ENCODE measurements around the gene HCFC2.

DNA sequence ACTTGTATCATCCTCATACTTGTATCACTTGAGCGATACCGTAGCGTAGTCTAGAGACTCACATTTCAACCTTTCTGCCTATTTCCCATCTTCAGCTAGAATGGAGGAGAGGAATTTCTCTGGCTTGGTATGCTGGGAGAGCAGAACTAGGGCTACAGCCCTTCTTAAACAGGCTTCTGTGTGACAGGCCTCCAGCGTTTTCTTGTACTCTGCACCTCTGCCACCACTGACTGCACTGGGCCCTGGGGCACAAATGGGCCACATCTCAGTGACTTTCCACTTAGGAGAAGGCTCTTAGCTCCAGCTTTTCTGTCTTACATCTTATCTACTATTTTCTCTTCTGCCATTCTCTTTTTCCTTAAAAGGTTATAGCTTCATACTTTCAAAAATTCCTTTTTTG is 26.8 kb downstream of the HCFC2 start:
- TF ChIP-seq, protein P1, sequence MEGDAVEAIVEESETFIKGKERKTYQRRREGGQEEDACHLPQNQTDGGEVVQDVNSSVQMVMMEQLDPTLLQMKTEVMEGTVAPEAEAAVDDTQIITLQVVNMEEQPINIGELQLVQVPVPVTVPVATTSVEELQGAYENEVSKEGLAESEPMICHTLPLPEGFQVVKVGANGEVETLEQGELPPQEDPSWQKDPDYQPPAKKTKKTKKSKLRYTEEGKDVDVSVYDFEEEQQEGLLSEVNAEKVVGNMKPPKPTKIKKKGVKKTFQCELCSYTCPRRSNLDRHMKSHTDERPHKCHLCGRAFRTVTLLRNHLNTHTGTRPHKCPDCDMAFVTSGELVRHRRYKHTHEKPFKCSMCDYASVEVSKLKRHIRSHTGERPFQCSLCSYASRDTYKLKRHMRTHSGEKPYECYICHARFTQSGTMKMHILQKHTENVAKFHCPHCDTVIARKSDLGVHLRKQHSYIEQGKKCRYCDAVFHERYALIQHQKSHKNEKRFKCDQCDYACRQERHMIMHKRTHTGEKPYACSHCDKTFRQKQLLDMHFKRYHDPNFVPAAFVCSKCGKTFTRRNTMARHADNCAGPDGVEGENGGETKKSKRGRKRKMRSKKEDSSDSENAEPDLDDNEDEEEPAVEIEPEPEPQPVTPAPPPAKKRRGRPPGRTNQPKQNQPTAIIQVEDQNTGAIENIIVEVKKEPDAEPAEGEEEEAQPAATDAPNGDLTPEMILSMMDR (conservative IDR thresholded peaks at IDR 0.05): no peak
- no peak for TF ChIP-seq ZFX (IDR thresholded peaks at IDR 0.05)

All from C4-2B (cell line).